MCF 10A (cell line): Measurements from ENCODE around the gene LIM2. TPM values are rescaled to one million over a fixed set of nuclear protein-coding genes. Genes with fewer than 3 reads are reported as not detected.
"Not testable (repeated sequence)": the region's sequence is repeated elsewhere in the genome, so short reads cannot be mapped to it uniquely, and the experiment has no call there.

Experiments used
- BruUV-seq: library from RNA; stranded (reverse); fragments of 400-500 nt; replicated peaks from 2 replicates; lab custom pipeline; 2021; lab: Mats Ljungman, UMichigan
- CTCF ChIA-PET: fragments of 300-600 bp; sonication (Branson Sonifier 250); formaldehyde crosslinking; extraction: SDS; loops from one replicate; lab custom pipeline; 2021; ENCODE audit warnings: antibody characterized with exemption, inconsistent platforms; lab: Yijun Ruan, JAX
- POLR2A ChIA-PET: fragments of 300-600, 350-650 bp; sonication (Branson Sonifier 250); formaldehyde crosslinking; extraction: SDS; loops from one replicate; lab custom pipeline; 2020; ENCODE audit warnings: antibody characterized with exemption, inconsistent platforms; lab: Yijun Ruan, JAX
- DNase-seq: peaks from one replicate; pipeline ENCODE4 v3.0.0-alpha.2; 2018; ENCODE audit not compliant: unreplicated experiment
- H3K27ac Mint-ChIP-seq: one replicate; pipeline ENCODE4 v1.8.0; 2022; ENCODE audit warnings: mild to moderate bottlenecking, low read depth, mixed read lengths; ENCODE audit not compliant: unreplicated experiment
- H3K27me3 Mint-ChIP-seq: one replicate; pipeline ENCODE4 v1.8.0; 2022; ENCODE audit warnings: mixed read lengths; ENCODE audit not compliant: insufficient read depth, unreplicated experiment
- H3K36me3 Mint-ChIP-seq: one replicate; pipeline ENCODE4 v1.8.0; 2022; ENCODE audit warnings: mild to moderate bottlenecking, moderate library complexity, mixed read lengths; ENCODE audit not compliant: insufficient read depth, unreplicated experiment
- H3K4me1 Mint-ChIP-seq: one replicate; pipeline ENCODE4 v1.8.0; 2022; ENCODE audit warnings: mixed read lengths; ENCODE audit not compliant: insufficient read depth, unreplicated experiment
- H3K4me3 Mint-ChIP-seq: one replicate; pipeline ENCODE4 v1.8.0; 2022; ENCODE audit warnings: mild to moderate bottlenecking, moderate library complexity, mixed read lengths; ENCODE audit not compliant: unreplicated experiment
- H3K9me3 Mint-ChIP-seq: one replicate; pipeline ENCODE4 v1.8.0; 2022; ENCODE audit warnings: mixed read lengths; ENCODE audit not compliant: unreplicated experiment
- intact Hi-C: fragments of 100-400 bp; cut with micrococcal nuclease; formaldehyde crosslinking; loops from 2 replicates; pipeline ENCODE4 v1.14.1; 2022
- total RNA-seq: library from RNA; stranded (reverse); gene quantifications from 2 replicates; pipeline ENCODE4 v1.2.3, GENCODE V29; 2022
- TF ChIP-seq, protein P1 (sequence below): fragments of 200-600 bp; IDR thresholded peaks from one replicate; pipeline ENCODE4 v1.8.0; 2022; ENCODE audit warnings: antibody characterized with exemption, mild to moderate bottlenecking; ENCODE audit not compliant: unreplicated experiment

The LIM2 gene
- total RNA-seq, 1 experiment from 2014 or later: not detected

DNA sequence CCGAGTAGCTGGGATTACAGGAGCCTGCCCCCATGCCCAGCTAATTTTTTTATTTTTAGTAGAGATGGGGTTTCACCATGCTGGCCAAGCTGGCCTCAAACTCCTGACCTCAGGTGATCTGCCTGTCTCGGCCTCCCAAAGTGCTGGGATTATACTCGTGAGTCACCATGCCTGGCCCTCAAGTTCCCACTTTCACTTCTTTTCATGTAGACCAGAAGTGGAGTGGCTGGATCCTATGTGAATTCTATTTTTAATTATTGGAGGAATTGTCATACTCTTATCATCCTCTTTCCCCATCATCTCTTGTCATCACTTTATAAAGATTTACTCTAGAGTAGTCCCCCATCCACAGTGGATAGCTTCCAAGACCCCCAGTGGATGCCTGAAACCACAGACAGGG lies 42.4 kb upstream of the LIM2 start:
- BruUV-seq: no TSS peak
- H3K4me3 Mint-ChIP-seq: no peak overlapping the region
- POLR2A ChIA-PET: no interaction called here
- H3K9me3 Mint-ChIP-seq: no peaks in the 10 kb centered on the region
- no peak for DNase-seq
- H3K27ac Mint-ChIP-seq: no peak overlapping the region
- intact Hi-C loops: no loop called here
- H3K36me3 Mint-ChIP-seq: no peaks in the 10 kb centered on the region
- TF ChIP-seq, protein P1, sequence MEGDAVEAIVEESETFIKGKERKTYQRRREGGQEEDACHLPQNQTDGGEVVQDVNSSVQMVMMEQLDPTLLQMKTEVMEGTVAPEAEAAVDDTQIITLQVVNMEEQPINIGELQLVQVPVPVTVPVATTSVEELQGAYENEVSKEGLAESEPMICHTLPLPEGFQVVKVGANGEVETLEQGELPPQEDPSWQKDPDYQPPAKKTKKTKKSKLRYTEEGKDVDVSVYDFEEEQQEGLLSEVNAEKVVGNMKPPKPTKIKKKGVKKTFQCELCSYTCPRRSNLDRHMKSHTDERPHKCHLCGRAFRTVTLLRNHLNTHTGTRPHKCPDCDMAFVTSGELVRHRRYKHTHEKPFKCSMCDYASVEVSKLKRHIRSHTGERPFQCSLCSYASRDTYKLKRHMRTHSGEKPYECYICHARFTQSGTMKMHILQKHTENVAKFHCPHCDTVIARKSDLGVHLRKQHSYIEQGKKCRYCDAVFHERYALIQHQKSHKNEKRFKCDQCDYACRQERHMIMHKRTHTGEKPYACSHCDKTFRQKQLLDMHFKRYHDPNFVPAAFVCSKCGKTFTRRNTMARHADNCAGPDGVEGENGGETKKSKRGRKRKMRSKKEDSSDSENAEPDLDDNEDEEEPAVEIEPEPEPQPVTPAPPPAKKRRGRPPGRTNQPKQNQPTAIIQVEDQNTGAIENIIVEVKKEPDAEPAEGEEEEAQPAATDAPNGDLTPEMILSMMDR: no peak
- CTCF ChIA-PET: interaction anchor here (1.1 to 1.4 kb wide), 2 partner anchors 9 to 33 kb away, joined by 4 to 5 read pairs; no protein-coding TSS in a partner anchor
- no peaks in the 10 kb centered on the region for H3K4me1 Mint-ChIP-seq
- no peaks in the 10 kb centered on the region for H3K27me3 Mint-ChIP-seq

DNA sequence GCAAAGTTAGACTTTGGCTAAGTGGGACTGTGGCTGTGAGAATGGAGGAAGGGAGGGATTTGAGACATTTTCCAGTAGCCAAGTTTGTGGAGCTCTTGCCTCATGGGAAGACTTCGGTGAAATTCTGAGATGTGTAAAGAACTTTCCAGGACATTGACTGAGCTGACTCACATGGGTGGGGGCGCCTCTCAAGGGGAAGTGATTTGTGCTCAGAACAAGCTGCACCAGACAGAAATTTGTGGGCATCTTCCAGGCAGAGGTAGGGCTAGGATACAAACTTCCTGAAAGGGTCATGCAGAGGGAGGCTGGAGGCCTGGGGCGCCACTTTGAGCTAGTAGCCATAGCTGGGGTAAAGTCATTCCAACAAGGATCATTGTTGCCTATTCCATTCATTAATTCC lies 39.4 kb upstream of the LIM2 start:
- intact Hi-C loops: no loop called here
- CTCF ChIA-PET: interaction anchor here (0.6 to 1.5 kb wide), 6 partner anchors 10 to 803 kb away, joined by 3 to 7 read pairs (median 3); no protein-coding TSS in a partner anchor
- H3K27me3 Mint-ChIP-seq: no peaks in the 10 kb centered on the region
- H3K4me1 Mint-ChIP-seq: no peaks in the 10 kb centered on the region
- H3K4me3 Mint-ChIP-seq: no peak overlapping the region
- no TSS peak for BruUV-seq
- no peaks in the 10 kb centered on the region for H3K36me3 Mint-ChIP-seq
- no peaks in the 10 kb centered on the region for H3K9me3 Mint-ChIP-seq
- no peak overlapping the region for H3K27ac Mint-ChIP-seq
- TF ChIP-seq, protein P1: no peak
- DNase-seq: no peak
- POLR2A ChIA-PET: no interaction called here

DNA sequence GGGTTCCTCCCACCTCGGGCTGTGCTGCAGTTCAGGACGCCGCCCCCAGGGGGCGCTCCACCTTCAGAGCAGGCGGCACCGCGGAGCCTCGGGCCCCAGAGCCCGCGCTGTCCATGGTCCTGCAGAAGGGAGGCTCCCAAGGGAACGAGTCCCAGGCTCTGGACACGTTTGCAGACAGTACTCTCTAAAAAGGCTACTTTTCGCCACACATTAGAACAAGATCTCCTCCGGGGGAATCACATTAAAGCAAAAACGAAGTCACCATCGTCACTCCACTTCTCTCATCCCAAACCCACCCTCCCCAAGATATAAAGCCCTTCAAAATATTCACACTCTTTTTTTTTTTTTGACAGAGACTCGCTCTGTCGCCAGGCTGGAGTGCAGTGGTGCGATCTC lies 34.3 kb upstream of the LIM2 start:
- ChIA-PET CTCF (interaction anchor here (0.6 to 2.6 kb wide), 14 partner anchors 12 to 356 kb away, joined by 3 to 11 read pairs (median 4); no protein-coding TSS in a partner anchor), POLR2A (no interaction called here)
- peak; percentile 80 for DNase-seq
- intact Hi-C loops: loop anchor here (5.0 kb wide), 1 partner anchor 235 kb away; no protein-coding TSS in a partner anchor
- Mint-ChIP-seq H3K27ac (no peak overlapping the region), H3K4me1 (no peaks in the 10 kb centered on the region), H3K27me3 (no peaks in the 10 kb centered on the region), H3K9me3 (no peaks in the 10 kb centered on the region), H3K4me3 (no peak overlapping the region), H3K36me3 (no peaks in the 10 kb centered on the region)
- no TSS peak for BruUV-seq
- TF ChIP-seq, protein P1: peak; percentile 95

DNA sequence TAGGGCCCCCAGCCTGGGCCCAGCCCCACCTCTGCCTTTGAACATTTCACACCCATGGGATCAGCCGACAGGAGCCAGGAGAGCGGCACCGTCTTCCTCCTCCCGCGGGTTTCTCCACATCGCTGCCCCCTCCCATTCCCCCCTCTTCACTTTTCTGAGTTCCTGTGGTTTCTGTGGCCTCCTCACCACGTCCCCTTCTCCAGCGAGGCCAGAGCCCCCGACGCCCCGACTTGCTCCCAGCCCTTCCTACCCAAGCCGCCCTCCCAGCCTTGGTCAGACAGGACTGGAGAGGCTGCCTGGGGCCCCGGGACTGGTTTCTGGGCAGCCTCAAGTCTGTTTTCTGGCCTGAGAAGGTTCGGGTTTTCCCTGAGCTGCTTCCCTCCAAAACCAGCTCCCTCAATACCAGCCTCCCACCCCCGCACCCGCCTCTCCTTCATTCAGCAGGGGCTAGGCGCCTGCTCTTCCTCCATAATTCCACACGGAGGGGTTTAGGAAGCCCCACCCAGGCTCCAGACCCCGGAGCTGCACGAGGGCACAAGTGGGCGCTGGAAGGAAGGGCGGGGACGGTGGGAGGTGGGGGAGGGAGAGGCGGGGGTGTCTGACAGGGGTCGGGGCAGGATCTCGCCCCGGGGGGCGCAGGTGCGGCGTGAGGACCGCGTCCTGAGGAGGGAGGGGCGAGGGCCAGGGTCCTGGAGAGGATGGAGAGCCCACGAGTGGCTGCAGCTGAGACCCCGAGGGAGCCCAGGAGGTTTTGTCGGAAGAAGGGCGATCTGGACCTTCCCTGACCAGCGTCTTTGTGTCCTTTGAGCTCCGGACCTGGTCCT lies 33.7 kb upstream of the LIM2 start:
- Mint-ChIP-seq H3K27me3 (no peaks in the 10 kb centered on the region), H3K36me3 (no peaks in the 10 kb centered on the region), H3K27ac (no peak overlapping the region), H3K9me3 (no peaks in the 10 kb centered on the region), H3K4me1 (no peaks in the 10 kb centered on the region), H3K4me3 (no peak overlapping the region)
- CTCF ChIA-PET: interaction anchor here (0.6 to 2.6 kb wide), 21 partner anchors 12 to 356 kb away, joined by 3 to 11 read pairs (median 4); no protein-coding TSS in a partner anchor
- no TSS peak for BruUV-seq
- TF ChIP-seq, protein P1: no peak
- intact Hi-C loops: loop anchor here (5.0 kb wide), 1 partner anchor 236 kb away; no protein-coding TSS in a partner anchor
- POLR2A ChIA-PET: no interaction called here
- DNase-seq: no peak

DNA sequence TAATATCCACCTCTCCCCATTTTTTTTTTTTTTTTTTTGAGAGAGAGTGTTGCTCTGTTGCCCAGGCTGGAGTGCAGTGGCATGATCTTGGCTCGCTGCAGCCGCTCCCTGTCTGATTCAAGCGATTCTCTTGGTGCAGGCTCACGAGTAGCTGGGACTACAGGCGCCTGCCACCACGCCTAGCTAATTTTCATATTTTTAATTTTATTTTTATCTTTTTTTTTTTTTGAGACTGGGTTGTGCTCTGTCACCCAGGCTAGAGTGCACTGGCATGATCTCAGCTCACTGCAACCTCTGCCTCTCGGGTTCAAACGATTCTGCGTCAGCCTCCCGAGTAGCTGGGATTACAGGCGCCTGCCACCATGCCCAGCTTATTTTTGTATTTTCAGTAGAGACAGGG lies 32.7 kb upstream of the LIM2 start:
- POLR2A ChIA-PET, H3K4me1 Mint-ChIP-seq, H3K4me3 Mint-ChIP-seq, H3K36me3 Mint-ChIP-seq, H3K27me3 Mint-ChIP-seq, H3K27ac Mint-ChIP-seq, H3K9me3 Mint-ChIP-seq, BruUV-seq, DNase-seq: not testable (repeated sequence)
- intact Hi-C loops: loop anchor here (5.0 kb wide), 1 partner anchor 237 kb away; no protein-coding TSS in a partner anchor
- CTCF ChIA-PET: interaction anchor here (0.6 to 2.6 kb wide), 13 partner anchors 12 to 956 kb away, joined by 3 to 11 read pairs (median 5); no protein-coding TSS in a partner anchor
